Ascending aorta (tissue), 2 donors: ENCODE data around the gene RSPH6A. TPM values are rescaled to one million over a fixed set of nuclear protein-coding genes. Genes with fewer than 3 reads are reported as not detected.
A peak's percentile ranks its signal among the peaks of the same experiment; 100 is the strongest.

Experiments
- DNase-seq, 2 donors: peaks; one replicate each; pipeline ENCODE4 v3.0.0-alpha.2; 2019; ENCODE audit warnings: low spot score in 2 of 2
- H3K27ac ChIP-seq, 2 donors: fragments of 200-600 bp; sonication (generic); one replicate each; pipeline ENCODE4 v1.5.1; 2016 to 2017; ENCODE audit warnings: mild to moderate bottlenecking in 1 of 2
- H3K27me3 ChIP-seq: fragments of 200-600 bp; sonication (generic); one replicate; pipeline ENCODE4 v1.5.1; 2017
- H3K36me3 ChIP-seq, 2 donors: fragments of 200-600 bp; sonication (generic); one replicate each; pipeline ENCODE4 v1.5.1; 2016
- H3K4me1 ChIP-seq, 2 donors: fragments of 200-600 bp; sonication (generic); one replicate each; pipeline ENCODE4 v1.5.1; 2016 to 2017; ENCODE audit warnings: mild to moderate bottlenecking in 1 of 2
- H3K4me3 ChIP-seq, 2 donors: fragments of 200-600 bp; sonication (generic); one replicate each; pipeline ENCODE4 v1.5.1; 2016 to 2017; ENCODE audit warnings: mild to moderate bottlenecking in 1 of 2
- H3K9me3 ChIP-seq, 2 donors: fragments of 200-600 bp; sonication (generic); one replicate each; pipeline ENCODE4 v1.5.1; 2016
- CTCF ChIP-seq, 3 experiments: fragments of 200-600 bp in 2 of 3; fragments of 450-650 bp in 1 of 3; sonication (generic) in 2 of 3; IDR thresholded peaks; one replicate each; pipeline ENCODE4 v1.5.1; 2016 to 2019; ENCODE audit warnings: antibody characterized with exemption in 3 of 3, mild to moderate bottlenecking in 1 of 3, moderate library complexity in 1 of 3
- intact Hi-C: fragments of 100-400 bp; cut with DNase I; formaldehyde crosslinking; loops from one replicate; pipeline ENCODE4 v1.15.1; 2023
- total RNA-seq: library from RNA; depleted of rRNA; stranded (reverse); fragments of >200 nt; gene quantifications from one replicate; pipeline ENCODE4 v1.1.0, GENCODE V29; 2016

The RSPH6A gene
- total RNA-seq, 1 donor from 2014 or later, result not detected

- peaks cover 5 to 13% of the 10 kb centered on the region in 2 donors for H3K36me3 ChIP-seq
- no peak for TF ChIP-seq CTCF (IDR thresholded peaks at IDR 0.05)
- peak overlapping the region; percentile 96 for H3K27ac ChIP-seq
- peaks cover 27 to 46% of the 10 kb centered on the region in 2 donors for H3K4me1 ChIP-seq
- peak overlapping the region; percentile 84 to 88 for H3K4me3 ChIP-seq
- peak in 1 of 2 donors; percentile 80 for DNase-seq
- intact Hi-C loops, result loop anchor here (1.0 to 5.0 kb wide), 3 partner anchors 38 to 186 kb away; partner anchors contain the start of genes FBXO46, IRF2BP1 and OPA3
- H3K27me3 ChIP-seq, result no peaks in the 10 kb centered on the region
- no peaks in the 10 kb centered on the region for H3K9me3 ChIP-seq
These were observed 47.0 kb downstream of the RSPH6A start for GRCh38 chr19:45767881-45768654.

- intact Hi-C loops, result loop anchor here (1.0 to 5.0 kb wide), 2 partner anchors 37 to 185 kb away; partner anchors contain the start of genes FBXO46 and OPA3
- peak in 1 of 2 donors; percentile 88 for DNase-seq
- Histone ChIP-seq H3K4me3 (peak overlapping the region; percentile 84 to 88), H3K36me3 (peaks cover 0 to 7% of the 10 kb centered on the region in 2 donors), H3K9me3 (no peaks in the 10 kb centered on the region), H3K27ac (peak overlapping the region; percentile 96), H3K27me3 (no peaks in the 10 kb centered on the region), H3K4me1 (peaks cover 27 to 46% of the 10 kb centered on the region in 2 donors)
- no peak for TF ChIP-seq CTCF (IDR thresholded peaks at IDR 0.05)
These were observed 47.7 kb downstream of the RSPH6A start for GRCh38 chr19:45767410-45767880.

GRCh38 chr19:45766869-45767346 is 48.2 kb downstream of the RSPH6A start:
- H3K27ac ChIP-seq, result peak overlapping the region; percentile 96
- intact Hi-C loops, result loop anchor here (1.0 to 5.0 kb wide), 2 partner anchors 37 to 185 kb away; partner anchors contain the start of genes FBXO46 and OPA3
- no peak for DNase-seq
- no peaks in the 10 kb centered on the region for H3K9me3 ChIP-seq
- H3K36me3 ChIP-seq, result peaks cover 0 to 7% of the 10 kb centered on the region in 2 donors
- no peak for TF ChIP-seq CTCF (IDR thresholded peaks at IDR 0.05)
- H3K27me3 ChIP-seq, result no peaks in the 10 kb centered on the region
- H3K4me1 ChIP-seq, result peaks cover 27 to 46% of the 10 kb centered on the region in 2 donors
- peak overlapping the region; percentile 84 to 88 for H3K4me3 ChIP-seq

GRCh38 chr19:45766296-45766868 is 48.7 kb downstream of the RSPH6A start:
- no peaks in the 10 kb centered on the region for H3K27me3 ChIP-seq
- peak overlapping the region; percentile 84 to 88 for H3K4me3 ChIP-seq
- H3K27ac ChIP-seq, result peak overlapping the region; percentile 96
- no peaks in the 10 kb centered on the region for H3K9me3 ChIP-seq
- peaks cover 27 to 45% of the 10 kb centered on the region in 2 donors for H3K4me1 ChIP-seq
- H3K36me3 ChIP-seq, result peaks cover 0 to 2% of the 10 kb centered on the region in 2 donors
- no peak for TF ChIP-seq CTCF (IDR thresholded peaks at IDR 0.05)
- no peak for DNase-seq
- intact Hi-C loops, result loop anchor here (5.0 kb wide), 1 partner anchor 184 kb away; the partner anchor contains the start of gene OPA3

GRCh38 chr19:45765702-45766295 is 49.3 kb downstream of the RSPH6A start:
- peak overlapping the region; percentile 96 for H3K27ac ChIP-seq
- no peaks in the 10 kb centered on the region for H3K9me3 ChIP-seq
- intact Hi-C loops, result loop anchor here (5.0 kb wide), 1 partner anchor 183 kb away; the partner anchor contains the start of gene OPA3
- peak overlapping the region; percentile 84 to 88 for H3K4me3 ChIP-seq
- peaks cover 27 to 39% of the 10 kb centered on the region in 2 donors for H3K4me1 ChIP-seq
- H3K27me3 ChIP-seq, result no peaks in the 10 kb centered on the region
- DNase-seq, result no peak
- TF ChIP-seq CTCF (IDR thresholded peaks at IDR 0.05), result no peak
- H3K36me3 ChIP-seq, result no peaks in the 10 kb centered on the region
